Stimulated activated CD4-positive, alpha-beta T cell treated with anti-CD3 and anti-CD28 coated beads, Interleukin-12 subunit alpha, Interleukin-12 subunit beta, amount 100 ng/mL, for 48 hours (primary cell): ENCODE data around the gene DYNLT1.
A peak's percentile ranks its signal among the peaks of the same experiment; 100 is the strongest.
"Not testable (repeated sequence)": the region's sequence is repeated elsewhere in the genome, so short reads cannot be mapped to it uniquely, and the experiment has no call there.

ENCODE experiments used
- DNase-seq, 3 donors: peaks; one replicate each; pipeline ENCODE4 v3.0.0-alpha.2; 2020; ENCODE audit warnings: low read depth in 2 of 3, low spot score in 1 of 3

The DYNLT1 gene

DNA sequence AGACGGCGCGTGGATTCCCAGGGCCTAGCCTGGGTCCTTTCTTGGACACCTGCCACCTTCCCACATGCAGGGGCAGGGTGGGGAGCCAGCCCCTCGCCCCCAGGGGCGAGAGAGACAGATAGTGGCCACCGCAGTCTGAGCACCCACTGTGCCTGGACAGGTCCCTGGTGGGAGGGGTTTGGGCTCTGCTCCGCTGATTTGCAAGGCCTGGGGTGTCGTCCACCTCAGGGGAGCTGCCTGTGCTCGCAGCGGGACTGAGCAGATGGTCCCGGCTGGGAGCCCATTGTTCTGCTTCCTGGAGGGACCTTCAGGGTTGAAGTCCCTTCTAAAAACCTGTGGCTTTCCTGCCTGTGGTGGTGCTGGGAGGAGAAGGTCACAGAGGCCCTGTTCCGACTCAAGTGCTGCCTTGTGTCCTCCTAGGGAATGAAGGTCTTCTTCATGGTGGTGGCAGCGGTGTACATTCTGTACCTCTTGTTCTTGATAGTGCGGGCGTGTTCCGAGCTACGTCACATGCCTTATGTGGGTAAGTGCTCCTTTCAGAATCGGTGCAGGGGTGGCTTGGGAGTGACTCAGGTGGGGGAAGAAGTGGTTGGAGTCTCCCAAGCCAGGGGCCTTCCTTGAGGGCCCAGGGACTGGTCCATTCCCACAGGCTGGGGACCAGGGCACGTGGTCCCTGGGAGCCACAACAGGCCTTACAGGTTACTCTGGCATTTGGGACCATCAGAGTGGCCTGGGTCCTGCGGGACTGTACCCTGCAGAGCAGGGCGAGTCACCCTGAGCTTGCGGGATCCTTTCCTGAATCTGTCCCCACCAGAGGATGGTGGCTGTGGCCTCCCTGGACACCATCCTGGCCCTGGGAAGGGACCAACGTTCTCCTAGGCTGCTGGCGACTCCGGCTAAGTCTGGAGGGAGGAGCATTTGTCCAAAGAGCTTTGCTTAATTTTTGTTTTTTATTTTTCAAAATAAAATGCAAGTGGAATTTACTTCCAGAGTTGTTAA is 19.6 kb downstream of the DYNLT1 start:
- DNase-seq, result no peak

DNA sequence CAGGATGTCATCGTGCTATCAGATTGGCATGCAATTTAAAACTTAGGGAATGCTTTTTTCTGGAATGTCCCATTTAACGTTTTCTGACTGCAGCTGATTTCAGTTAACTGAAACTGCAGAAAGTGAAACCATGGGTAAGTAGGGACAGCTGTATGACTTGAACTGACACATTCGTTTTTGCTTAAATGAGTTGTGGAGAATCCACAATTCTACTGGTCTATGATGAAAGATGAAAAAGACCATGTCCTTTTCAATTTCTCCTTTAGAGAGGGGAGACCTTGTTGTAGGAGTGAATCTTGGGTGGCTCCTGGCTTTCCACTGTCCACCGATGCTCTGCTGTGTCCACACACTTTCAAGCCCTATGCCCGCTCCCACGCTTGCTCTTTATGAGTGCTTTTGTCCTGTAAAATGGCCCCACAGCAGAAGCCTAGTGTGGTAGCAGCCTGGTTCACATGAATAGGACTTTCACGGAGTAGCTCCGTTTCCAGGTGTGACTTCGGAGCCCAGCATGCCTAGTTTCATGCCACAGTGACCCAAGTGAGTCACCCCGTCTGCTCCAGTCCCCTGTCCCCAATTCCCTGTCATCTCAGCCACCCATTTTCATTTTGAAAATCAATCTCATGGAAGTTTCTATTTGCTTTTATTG is 21.9 kb downstream of the DYNLT1 start:
- DNase-seq, result no peak

DNA sequence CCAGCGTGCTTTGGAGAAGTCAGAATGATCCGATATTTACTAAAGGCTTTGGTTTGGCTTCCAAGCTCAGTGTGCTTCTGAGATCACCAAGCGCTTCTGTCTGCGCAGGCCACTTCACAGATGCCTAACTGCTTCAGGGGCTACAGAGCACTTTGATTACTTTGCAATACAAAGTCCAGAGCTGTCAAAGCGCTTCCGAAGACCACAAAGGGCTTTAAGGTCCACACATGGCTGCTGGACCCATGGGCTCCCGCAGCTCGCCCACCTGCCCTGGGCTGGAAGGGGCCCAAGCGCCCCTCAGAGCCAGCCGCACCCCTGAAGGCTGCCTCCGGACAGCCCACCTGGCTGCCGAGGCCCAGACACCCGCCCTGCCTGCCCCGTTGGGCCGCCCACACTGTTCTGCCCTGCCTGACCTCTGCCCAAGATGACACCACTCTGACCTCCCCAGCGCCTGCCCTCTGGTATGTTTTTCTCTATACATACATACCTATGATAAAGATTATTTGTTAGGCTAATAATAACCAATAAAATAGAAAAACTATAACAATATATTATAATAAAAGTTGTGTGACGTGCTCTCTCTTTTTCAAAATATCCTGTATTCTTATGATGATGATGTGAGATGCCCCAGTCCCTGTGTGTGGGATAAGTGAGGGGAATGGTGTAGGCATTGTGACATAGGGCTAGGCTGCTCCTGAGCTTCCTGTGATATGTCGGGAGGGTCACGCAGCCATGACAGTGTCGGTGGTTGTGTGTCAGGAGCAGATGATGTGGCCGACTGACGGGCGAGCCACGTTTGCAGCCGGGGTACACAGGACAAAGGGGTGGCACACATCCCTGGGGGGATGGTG is 22.6 kb downstream of the DYNLT1 start:
- no peak for DNase-seq

DNA sequence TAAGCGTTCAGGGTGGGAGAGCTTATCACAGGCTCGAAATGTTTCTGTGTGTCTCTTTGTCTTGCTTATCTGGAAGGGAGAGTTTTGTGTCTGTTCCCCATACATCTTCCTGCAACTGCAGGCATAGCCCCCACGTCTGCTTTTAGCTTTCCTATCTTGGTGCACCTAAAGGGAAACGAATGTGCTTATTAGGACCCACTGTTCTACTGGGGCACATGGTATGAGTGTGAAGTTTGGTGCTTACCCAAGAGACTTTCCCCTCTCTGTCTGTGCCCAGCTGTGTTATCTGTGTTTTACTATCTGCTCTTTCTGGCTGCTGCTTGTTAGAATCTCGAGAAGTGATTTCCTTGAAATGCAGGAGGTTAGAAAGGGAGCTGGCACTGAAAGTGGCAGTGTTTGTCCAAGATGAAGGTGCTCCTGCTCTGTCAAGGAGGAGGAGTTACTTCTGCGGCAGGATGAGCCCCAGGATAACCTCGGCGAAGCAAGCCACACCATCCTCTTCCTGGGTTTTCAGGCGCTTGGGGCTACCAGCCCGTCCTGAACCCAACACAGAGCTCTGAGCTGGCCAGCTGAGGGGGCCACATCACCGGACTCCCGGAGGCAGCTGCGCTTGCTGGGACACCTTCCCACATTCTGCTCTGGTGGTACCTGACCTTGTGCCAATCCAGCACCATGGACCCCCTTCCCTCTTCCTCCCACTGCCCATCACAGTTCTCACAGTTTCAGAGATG is 23.4 kb downstream of the DYNLT1 start:
- no peak for DNase-seq

DNA sequence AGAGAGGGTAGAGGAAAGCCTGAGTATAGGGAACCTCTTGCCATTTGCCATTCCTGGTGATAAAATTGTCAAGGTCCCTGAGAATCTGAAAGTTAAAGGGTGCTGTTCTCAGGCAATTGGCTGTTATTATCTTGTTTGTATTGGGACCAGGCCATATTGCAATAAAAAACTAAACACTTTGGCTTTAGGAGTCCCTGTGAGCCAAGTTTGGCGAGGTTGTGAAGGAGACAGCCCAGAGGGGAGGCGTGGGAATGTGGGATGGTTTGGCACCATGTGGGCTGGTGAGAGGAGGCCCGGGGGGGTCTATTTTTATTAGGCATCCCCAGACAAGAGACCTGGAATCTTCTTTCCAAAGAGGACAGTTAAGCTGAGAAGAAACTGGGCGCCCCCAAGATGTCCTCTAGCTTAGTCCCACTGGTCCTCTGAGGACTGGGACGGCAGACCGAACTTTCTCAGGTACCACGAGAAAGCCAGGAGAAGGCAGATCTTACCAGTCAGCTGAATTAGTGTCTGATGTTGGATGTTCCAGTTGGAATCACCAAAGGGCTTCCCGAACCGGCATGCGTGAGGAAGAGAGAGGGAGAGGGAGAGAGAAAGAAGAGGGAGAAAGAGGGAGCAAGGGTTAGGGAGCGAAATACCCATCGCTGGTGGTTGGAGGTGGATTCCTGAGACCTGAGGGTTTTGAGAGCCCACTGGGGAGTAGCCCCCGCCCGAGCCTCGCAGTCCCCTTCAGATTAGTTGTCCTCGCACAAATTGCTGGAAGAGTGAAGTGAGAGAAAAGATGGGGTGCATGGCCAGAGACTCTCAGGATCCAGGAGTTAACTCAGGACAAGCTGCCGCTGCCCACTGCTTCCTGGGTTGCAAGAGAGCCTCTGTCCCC is 24.4 kb downstream of the DYNLT1 start:
- no peak for DNase-seq

DNA sequence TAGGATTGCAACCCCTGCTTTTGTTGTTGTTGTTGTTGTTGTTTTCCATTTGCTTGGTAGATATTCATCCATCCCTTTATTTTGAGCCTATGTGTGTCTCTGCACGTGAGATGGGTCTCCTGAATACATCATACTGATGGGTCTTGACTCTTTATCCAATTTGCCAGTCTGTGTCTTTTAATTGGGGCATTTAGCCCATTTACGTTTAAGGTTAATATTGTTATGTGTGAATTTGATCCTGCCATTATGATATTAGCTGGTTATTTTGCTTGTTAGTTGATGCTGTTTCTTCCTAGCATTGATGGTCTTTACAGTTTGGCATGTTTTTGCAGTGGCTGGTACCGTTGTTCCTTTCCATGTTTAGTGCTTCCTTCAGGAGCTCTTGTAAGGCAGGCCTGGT is 26.3 kb downstream of the DYNLT1 start:
- DNase-seq, result not testable (repeated sequence)

DNA sequence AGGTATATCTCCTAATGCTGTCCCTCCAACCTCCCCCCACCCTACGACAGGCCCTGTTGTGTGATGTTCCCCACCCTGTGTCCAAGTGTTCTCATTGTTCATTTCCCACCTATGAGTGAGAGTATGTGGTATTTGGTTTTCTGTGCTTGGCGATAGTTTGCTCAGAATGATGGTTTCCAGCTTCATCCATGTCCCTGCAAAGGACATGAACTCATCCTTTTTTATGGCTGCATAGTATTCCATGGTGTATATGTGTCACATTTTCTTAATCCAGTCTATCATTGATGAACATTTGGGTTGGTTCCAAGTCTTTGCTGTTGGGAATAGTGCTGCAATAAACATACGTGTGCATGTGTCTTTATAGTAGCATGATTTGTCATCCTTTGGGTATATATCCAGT is 29.9 kb downstream of the DYNLT1 start:
- not testable (repeated sequence) for DNase-seq

DNA sequence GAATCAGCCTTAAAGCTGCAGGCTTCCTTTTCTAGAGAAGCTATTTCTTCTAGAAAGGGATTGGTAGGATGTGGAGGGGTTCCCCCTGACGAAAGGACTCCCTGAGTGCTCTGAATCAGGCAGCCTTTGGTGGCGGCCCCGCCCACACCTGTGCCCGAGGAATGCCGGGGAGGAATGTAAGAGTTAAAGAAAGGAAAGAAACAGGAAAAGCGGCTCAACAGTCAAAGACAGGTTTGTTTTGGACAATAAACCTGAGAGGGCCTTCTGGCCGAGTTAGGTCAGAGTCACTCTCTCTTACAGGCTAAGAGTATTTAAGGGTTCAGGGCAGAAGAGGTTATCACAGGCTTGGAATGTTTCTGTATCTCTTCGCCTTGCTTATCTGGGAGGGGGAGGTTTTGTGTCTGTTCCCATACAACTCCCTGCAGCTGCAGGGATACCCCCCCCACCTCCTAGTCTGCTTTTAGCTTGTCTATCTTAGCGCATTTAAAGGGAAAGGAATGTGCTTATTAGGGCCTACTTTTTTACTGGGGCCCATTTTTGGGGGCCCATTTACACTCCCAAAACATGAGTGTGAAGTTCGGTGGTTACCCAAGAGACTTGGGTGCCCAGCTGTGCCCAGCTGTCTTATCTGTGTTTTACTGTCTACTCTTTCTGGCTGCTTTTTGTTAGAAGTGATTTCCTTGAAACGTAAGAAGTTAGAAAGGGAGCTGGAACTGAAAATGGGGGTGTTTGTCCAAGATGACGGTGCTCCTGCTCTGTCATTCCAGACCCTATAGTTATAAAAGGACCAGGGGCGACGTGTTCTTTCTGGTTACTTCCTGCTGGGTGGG is 32.8 kb downstream of the DYNLT1 start:
- DNase-seq, result no peak

DNA sequence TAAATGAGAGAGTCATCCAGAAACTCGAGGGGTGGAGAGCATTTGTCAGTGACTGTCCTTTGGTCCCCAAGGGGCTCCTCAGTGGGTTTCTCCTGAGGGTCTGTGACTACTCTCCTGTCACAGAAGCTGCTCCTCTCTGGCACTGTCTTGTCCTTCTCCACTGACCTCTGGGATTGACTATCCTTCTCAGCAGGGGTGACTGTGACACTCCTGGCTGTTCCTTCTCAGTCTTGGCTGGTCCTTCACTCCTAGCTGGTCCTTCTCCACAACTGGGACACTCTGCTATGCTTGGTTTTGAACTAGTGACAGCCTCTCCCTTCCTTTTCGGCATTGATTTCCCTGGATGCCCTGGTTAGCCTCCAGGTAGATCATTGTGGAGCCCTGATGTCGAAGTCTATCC is 33.5 kb downstream of the DYNLT1 start:
- DNase-seq, result no peak

DNA sequence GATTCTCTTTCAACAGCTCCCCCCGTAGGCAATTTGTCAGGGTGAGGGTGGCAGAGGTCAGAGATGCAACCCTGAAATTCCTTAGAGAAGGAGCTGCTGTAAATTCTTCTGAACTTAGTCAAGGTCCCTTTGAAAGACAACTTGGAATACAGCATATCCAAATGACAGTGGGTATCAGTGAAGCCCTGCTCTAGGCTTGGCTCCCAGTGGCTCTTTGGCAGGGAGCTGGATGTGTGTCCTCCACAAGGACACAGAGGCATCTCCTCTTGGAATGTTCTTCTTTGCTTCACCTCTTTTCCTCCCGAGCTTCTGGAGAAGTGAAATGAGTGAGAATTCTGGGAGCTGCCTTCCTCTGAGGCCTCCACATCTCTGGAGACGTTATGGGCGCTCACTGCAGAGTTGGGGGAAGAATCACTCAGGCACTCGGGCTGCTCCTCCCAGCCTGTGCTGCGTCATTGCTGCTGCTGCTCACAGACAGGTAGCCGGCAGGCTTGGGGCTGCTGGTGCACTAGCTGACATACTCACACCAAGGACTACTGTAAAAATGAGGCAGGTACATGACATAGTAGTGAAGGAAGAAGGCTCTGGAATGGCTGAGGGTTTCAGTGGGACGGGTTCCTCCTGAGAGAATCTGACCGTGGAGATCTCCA is 34.1 kb downstream of the DYNLT1 start:
- DNase-seq, result no peak

DNA sequence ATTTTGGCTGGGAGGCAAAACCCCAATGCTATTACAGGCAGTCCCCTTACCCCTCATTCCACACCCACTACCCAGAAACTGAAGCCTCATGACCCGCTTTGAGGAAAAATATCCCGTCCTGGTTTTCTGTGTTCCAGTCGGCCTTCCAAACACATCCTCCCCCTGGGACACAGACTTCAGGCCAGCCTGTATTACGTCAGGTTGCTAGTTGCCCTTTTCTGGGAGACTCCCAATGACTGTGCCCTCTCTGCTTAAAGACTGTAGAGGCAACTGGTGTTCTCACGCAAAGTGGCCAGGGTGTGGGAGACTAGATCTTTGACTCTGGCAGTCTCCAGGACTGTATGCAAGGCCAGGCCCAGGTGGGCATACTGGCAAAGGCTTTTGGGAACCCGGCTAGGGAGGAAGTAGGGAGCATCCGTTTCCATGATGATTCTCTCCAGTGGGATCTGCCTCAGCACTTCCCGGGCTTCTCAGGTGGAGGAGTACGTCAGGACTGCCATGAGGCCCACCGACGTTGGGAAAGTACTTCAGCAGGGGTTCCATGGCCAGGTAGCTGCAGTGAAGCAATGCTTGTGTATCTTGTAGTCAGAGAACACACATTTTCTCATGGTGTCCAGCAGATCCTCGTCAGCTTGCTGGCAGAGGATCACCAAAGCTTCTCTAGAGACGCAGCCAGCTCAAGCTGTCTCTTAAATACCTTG is 34.9 kb downstream of the DYNLT1 start:
- no peak for DNase-seq

DNA sequence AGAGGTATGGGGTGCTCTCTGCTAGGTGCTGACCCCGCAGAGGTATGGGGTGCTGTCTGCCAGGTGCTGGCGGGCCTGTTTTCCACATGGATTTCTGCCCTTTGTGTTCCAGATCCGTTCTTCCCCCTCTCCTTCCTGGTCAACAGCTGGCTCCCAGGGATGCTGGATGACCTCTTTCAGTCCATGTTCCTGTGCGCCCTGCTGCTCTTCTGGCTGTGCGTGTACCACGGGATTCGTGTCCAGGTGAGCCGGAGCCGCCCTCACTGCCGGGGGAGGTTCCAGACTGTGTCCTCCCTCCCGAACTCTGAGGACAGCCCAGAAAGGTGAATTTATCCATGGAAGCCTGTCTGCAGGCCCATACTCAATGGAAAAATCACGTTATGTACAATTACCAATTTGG is 36.3 kb downstream of the DYNLT1 start:
- no peak for DNase-seq

DNA sequence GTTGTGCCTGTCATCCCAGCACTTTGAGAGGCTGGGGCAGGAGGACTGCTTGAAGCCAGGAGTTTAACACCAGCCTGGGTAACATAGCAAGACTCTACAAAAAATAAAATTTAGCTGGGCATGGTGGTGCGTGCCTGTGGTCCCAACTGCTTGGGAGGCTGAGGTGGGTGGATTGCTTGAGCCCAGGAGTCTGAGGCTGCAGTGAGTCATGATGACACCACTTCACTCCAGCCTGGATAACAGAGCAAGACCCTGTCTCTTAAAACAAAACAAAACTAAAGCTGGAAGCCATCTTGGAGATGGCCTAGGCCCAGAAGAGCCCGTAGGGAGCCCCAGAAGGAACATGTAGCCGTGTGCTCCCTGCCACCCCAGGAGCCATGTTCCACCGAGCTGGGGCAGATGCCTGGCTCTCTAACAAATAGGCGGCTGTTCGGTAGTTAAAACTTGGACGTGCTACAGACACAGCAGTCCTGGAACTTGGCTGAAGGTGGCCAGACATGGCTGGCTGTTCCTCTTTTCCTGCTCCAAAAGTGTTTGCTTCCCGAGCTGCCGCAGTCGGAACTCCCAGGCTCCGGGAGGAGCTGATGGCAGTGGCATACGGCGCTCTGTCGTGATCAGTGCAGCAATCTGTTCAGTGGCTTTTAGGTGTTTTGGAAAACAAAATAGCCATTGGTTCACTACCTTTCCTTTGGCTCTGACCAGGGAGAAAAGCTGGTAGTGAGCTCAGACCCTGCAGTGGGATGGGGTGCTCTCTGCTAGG is 37.0 kb downstream of the DYNLT1 start:
- DNase-seq, result no peak

DNA sequence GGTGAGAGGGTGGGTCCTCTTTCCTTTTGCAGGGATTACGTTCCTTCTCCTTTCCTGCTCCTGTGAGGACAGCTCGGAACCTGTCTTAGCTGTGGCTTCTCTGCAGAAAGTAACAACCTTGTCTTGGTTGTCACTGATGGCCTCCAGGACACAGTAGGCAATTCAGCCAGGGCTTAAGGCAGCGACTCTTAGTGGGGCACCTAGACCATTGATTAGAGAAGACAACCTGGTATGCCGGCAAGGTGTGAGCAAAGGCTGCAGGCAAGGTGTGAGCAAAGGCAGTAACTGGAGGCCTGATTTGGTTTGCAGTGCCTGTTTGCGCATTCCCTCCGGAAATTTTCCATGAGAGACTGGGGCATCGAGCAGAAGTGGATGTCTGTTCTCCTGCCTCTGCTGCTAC is 37.6 kb downstream of the DYNLT1 start:
- DNase-seq, result no peak

DNA sequence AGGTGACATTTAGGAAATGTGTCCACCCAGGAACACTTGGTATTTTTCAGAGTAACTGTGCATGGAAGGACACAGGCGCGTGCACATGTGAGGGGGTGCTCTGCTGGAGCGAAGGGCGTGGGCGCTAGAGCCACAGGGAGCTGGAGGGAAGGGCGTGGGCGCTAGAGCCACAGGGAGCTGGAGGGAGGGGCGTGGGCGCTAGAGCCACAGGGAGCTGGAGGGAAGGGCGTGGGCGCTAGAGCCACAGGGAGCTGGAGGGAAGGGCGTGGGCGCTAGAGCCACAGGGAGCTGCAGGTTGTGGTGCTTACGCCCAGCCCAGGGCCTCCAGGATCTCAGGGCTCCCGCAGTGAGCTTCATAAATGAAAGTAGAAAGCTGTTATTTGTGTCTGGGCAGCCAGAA is 38.5 kb downstream of the DYNLT1 start:
- not testable (repeated sequence) for DNase-seq

DNA sequence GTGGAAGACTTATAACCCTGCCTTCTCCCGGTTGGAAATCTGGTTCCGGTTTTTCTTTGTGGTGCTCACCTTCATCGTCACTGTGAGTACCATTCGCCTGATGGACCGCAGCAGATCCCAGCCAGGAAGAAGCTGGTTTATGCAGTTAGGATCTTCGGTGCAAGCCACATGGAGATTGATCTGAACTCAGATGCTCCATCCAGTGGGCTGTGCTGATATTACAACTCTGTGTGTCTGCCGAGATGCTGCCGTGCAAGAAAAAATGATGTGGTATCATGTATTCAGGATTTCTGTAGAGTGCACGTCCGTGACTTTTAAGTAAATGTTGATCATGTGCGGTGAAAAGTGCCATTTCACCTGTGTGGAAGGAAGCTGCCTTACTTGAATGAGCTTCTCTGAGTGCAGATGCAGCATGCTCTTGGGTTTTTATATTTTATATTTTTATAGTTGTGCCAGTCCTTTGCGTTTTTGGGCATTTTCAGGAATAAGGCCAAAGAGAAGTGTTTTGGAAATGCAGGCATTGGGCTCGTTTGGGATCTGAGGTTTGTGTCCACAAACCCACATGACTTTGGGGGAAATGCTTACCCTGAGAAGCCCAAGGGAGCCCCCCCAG is 39.2 kb downstream of the DYNLT1 start:
- peak; percentile 26 to 66 (median 50) for DNase-seq

DNA sequence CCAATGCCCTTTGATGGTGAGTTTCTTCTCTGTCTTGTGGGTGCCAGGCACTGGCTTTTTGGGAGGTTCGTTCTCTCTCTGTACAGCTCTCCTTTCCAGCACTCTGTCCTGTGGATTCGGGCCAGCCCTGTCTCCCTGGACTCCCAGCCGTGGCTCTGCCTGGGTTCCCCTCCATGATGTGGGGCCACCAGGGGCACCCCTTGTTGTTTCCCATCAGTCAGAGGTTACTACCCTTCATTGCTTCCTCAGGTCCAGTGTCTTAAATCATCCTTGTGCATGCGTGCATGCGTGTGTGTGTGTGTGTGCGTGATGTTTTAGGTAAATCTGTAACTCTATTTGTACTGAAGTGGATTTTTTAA is 40.5 kb downstream of the DYNLT1 start:
- no peak for DNase-seq
